ENCODE measurements around the gene INSYN2B. TPM values are rescaled to one million over a fixed set of nuclear protein-coding genes. Genes with fewer than 3 reads are reported as not detected.

Gene INSYN2B
- total and polyA plus RNA-seq, 2 of the 8 experiments (the other 6 are each of a cell fraction or from before 2014, with no cell fraction given): not detected

GRCh38 chr5:169945831-169946261 is 34.4 kb downstream of the INSYN2B start:
- DNase-seq (ENCODE audit: low read depth in 1 of 2, low spot score in 2 of 2) (peak in 1 of 2 experiments; percentile 49), FAIRE-seq (no peak)
- no peaks in the 10 kb centered on the region for H3K36me3 ChIP-seq (ENCODE audit: control insufficient read depth in 2 of 4, insufficient read depth in 4 of 4, low read length in 3 of 4)
- no peak overlapping the region for H2AK5ac ChIP-seq (ENCODE audit: low read depth, low read length)
- H3K56ac ChIP-seq (replicated peaks; ENCODE audit: insufficient read length, low read depth, low read length): no peak overlapping the region
- H2BK15ac ChIP-seq (ENCODE audit: low read length): 0 out of 2 replicates have a peak overlapping the region, but pooled peaks have one; percentile 10
- ChIA-PET CTCF (ENCODE audit: partially characterized antibody) (interaction anchor here (1.1 to 1.3 kb wide), 2 partner anchors 34 to 125 kb away, joined by 5 to 6 read pairs; partner anchors contain the start of gene INSYN2B), POLR2A (ENCODE audit: partially characterized antibody) (no interaction called here)
- H3K4me3 ChIP-seq (ENCODE audit: extremely low read depth in 1 of 4, insufficient read depth in 2 of 4, low read depth in 3 of 4, low read length in 4 of 4): no peak overlapping the region
- no peak overlapping the region for H4K91ac ChIP-seq (replicated peaks; ENCODE audit: insufficient read length, low read length)
- no peak overlapping the region for H3K9ac ChIP-seq (replicated peaks in 1 of 4; ENCODE audit: extremely low read depth in 1 of 4, low read depth in 3 of 4, low read length in 3 of 4)
- peak overlapping the region; percentile 80 for H2AFZ ChIP-seq (ENCODE audit: low read length)
- no peaks in the 10 kb centered on the region for H3K79me1 ChIP-seq (ENCODE audit: low read depth, low read length)
- no peaks in the 10 kb centered on the region; the same call in 1 of the 2 replicates for H3K23me2 ChIP-seq (ENCODE audit: low read depth, low read length)
- H2BK20ac ChIP-seq (ENCODE audit: low read length): no peak overlapping the region
- H3K79me2 ChIP-seq (ENCODE audit: control insufficient read depth in 1 of 2, insufficient read depth in 2 of 2, low read length in 2 of 2): no peaks in the 10 kb centered on the region
- H3K23ac ChIP-seq (ENCODE audit: insufficient read length): no peak overlapping the region
- no peaks in the 10 kb centered on the region for H3K9me3 ChIP-seq (ENCODE audit: insufficient read depth in 2 of 2, low read depth in 1 of 2, low read length in 1 of 2)
- WGBS, 2 experiments (ENCODE audit: extremely low coverage in 1 of 2, insufficient coverage in 1 of 2, insufficient read length in 1 of 2, insufficient replicate concordance in 2 of 2, low coverage in 1 of 2, low lambda C conversion rate in 2 of 2, missing lambda C conversion rate in 1 of 2): 49% methylated on average over 3 of the region's 3 CpGs; no CpG with 5 or more reads in 1 of the 2 experiments
- no peak overlapping the region; the same call in 1 of the 2 replicates for H2BK12ac ChIP-seq (ENCODE audit: low read depth, low read length)
- H3K14ac ChIP-seq (ENCODE audit: insufficient read length): no peak overlapping the region
- 0 out of 2 replicates have a peak overlapping the region, but pooled peaks have one; percentile 26 for H2BK5ac ChIP-seq (ENCODE audit: low read depth, low read length)
- no peak overlapping the region; the same call in 1 of the 2 replicates for H3K18ac ChIP-seq (ENCODE audit: extremely low read depth, low read length)
- no peaks in the 10 kb centered on the region for H3K27me3 ChIP-seq (replicated peaks in 1 of 4; ENCODE audit: control insufficient read depth in 3 of 4, extremely low read depth in 1 of 4, insufficient read depth in 3 of 4, low read length in 3 of 4)
- H3K4me1 ChIP-seq (replicated peaks in 1 of 4; ENCODE audit: control insufficient read depth in 3 of 4, insufficient read depth in 4 of 4, low read length in 3 of 4): peaks cover 5 to 7% (median 5%) of the 10 kb centered on the region in 4 experiments; a peak in 6 of 7 replicates
- H2BK120ac ChIP-seq (replicated peaks; ENCODE audit: low read depth, low read length): no peak overlapping the region
- H4K8ac ChIP-seq (ENCODE audit: extremely low read depth, insufficient read depth, low read length): no peak overlapping the region
- H3K4me2 ChIP-seq (ENCODE audit: insufficient read depth in 1 of 2, low read depth in 2 of 2, low read length in 2 of 2): 0 out of 4 replicates have a peak overlapping the region, but pooled peaks of 1 of the 2 experiments have one; percentile 17
- no peaks in the 10 kb centered on the region for H4K20me1 ChIP-seq (replicated peaks in 1 of 2; ENCODE audit: control insufficient read depth in 1 of 2, insufficient read depth in 2 of 2, low read length in 2 of 2)
- no peak overlapping the region for H3K27ac ChIP-seq (ENCODE audit: low read depth, low read length)
- no peak overlapping the region for H3K4ac ChIP-seq (replicated peaks; ENCODE audit: insufficient read length, low read depth, low read length)
- no peak overlapping the region for H4K5ac ChIP-seq (ENCODE audit: insufficient read length, low read depth, low read length)
- no peak for TF ChIP-seq KDM1A (IDR thresholded peaks at IDR 0.05; ENCODE audit: borderline replicate concordance, low read length)
- no peak for TF ChIP-seq BACH1 (IDR thresholded peaks at IDR 0.05; ENCODE audit: low read length)
- no peak for TF ChIP-seq CREB1 (IDR thresholded peaks at IDR 0.05)
- TF ChIP-seq EP300 (IDR thresholded peaks at IDR 0.05; ENCODE audit: borderline replicate concordance in 1 of 2, low read depth in 2 of 2, low read length in 2 of 2): no peak
- no peak for TF ChIP-seq TAF7 (optimal IDR thresholded peaks at IDR 0.05; ENCODE audit: borderline replicate concordance, low read depth, low read length)
- TF ChIP-seq EZH2 (IDR thresholded peaks at IDR 0.05; ENCODE audit: low read depth, low read length, severe bottlenecking): no peak
- TF ChIP-seq BRCA1 (IDR thresholded peaks at IDR 0.05; ENCODE audit: low read depth, low read length): no peak
- TF ChIP-seq CBX8 (IDR thresholded peaks at IDR 0.05; ENCODE audit: borderline replicate concordance, low read depth, low read length): no peak
- no peak for TF ChIP-seq TAF1 (IDR thresholded peaks at IDR 0.05; ENCODE audit: low read depth, low read length)
- TF ChIP-seq RNF2 (IDR thresholded peaks at IDR 0.05; ENCODE audit: borderline replicate concordance, low read depth, low read length, missing control alignments, poor library complexity, severe bottlenecking): no peak
- TF ChIP-seq POLR2A (IDR thresholded peaks at IDR 0.05; ENCODE audit: control extremely low read depth in 1 of 2, low read depth in 2 of 2, low read length in 2 of 2): no peak
- TF ChIP-seq SRF (IDR thresholded peaks at IDR 0.05; ENCODE audit: low read depth, low read length): no peak
- no peak for TF ChIP-seq CBX5 (IDR thresholded peaks at IDR 0.05; ENCODE audit: low read depth, low read length)
- no peak for TF ChIP-seq MAFK (IDR thresholded peaks at IDR 0.05; ENCODE audit: low read depth, low read length)
